Stimulated activated CD4-positive, alpha-beta T cell treated with anti-CD3 and anti-CD28 coated beads, Interleukin-15, amount 100 ng/mL, for 24 hours (primary cell): ENCODE data around the gene DDX1.

ENCODE experiments used
- DNase-seq: peaks from one replicate; pipeline ENCODE4 v3.0.0-alpha.2; 2020

DDX1 gene

GRCh38 chr2:15563227-15564100 lies 28.2 kb upstream of the DDX1 start:
- no peak for DNase-seq

DNA sequence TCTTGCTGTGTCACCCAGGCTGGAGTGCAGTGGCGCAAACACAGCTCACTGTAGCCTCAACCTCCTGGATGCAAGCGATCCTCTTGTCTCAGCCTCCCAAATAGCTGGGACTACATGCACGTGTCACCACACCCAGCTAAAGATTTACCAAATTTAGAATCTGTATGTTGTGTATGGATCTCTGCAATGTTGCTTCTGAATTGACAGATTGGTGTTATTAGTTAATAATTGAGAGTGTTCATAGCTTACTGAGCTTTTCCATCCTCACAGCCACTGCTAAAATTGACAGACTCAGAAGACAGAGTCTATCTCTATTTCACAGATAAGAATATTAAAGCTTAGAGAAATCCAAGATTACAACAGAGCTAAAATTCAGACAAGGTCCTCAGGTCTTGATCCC lies 26.3 kb upstream of the DDX1 start:
- no peak for DNase-seq

DNA sequence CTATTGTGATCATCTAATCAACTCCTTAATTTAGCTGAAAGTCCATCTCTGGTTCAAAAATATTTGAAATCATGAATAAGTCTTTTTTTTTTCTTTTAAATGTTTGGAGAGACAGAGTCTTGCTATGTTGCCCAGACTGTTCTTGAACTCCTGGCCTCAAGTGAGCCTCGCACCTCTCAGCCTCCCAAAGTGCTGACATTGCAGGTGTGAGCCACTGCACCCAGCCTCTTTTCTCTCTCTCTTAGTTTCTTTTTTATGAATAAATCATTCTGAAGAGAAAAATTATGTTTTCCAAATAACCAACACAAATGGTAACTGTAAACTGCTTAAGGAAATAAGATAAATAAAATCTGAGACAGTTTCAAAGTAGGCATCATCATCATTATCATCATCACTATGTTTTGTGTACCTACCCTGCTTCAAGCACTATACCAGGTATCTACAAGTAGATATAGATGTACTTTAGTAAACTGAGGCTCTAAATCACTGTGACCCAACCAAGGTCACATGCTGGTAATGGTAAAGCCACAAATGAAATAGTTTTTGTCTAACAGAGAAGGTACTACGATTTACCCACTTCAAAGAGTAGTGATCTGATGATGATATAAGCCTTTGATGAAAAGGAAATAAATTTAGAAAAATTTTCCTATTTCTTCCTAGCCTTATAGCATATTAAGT lies 25.5 kb upstream of the DDX1 start:
- DNase-seq: no peak

GRCh38 chr2:15566912-15567311 lies 24.8 kb upstream of the DDX1 start:
- no peak for DNase-seq

- no peak for DNase-seq
These were observed 22.8 kb upstream of the DDX1 start for GRCh38 chr2:15568874-15569273.

DNA sequence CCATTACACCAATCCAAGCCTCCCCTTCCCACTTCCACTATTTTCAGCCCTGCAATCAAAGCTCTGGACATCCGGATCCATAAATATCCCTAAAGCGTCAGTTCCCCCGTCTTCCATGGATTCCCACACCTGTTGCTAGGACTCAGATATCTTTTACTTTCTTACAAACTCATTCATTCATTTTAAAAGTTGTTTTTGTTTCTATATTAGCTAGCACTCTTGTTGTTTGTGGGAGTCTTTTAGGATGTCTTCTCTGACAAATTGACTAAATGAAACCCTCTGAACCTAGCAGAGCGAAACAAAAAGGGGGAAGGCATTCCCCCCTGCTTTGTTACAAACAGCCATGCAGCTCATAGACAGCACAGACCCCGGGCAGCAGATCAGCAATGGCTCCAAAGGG lies 21.6 kb upstream of the DDX1 start:
- no peak for DNase-seq

- no peak for DNase-seq
These were observed 19.9 kb upstream of the DDX1 start for GRCh38 chr2:15571729-15572128.

- DNase-seq: peak; percentile 94
These were observed 14.5 kb upstream of the DDX1 start for GRCh38 chr2:15577071-15577735.

GRCh38 chr2:15579641-15580040 lies 12.0 kb upstream of the DDX1 start:
- no peak for DNase-seq

DNA sequence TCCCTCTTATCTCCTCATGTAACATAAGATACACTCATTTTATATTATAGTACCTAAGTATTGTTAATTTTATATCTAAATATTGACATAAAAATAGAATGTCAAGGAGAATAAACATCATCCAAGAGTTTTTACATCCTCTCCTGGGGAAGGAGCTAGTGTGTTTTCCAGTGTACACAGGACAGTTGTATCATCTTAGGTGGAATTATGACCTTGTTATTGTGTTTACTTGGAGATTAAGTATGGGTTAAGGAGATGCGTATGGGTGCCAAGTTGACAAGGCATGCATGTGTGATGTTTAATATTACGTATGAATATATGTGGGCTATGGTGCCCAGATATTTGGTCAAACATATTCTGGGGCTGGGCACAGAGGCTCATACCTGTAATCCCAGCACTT lies 11.2 kb upstream of the DDX1 start:
- DNase-seq: no peak

- DNase-seq: no peak
These were observed 8.8 kb upstream of the DDX1 start for GRCh38 chr2:15582710-15583357.

DNA sequence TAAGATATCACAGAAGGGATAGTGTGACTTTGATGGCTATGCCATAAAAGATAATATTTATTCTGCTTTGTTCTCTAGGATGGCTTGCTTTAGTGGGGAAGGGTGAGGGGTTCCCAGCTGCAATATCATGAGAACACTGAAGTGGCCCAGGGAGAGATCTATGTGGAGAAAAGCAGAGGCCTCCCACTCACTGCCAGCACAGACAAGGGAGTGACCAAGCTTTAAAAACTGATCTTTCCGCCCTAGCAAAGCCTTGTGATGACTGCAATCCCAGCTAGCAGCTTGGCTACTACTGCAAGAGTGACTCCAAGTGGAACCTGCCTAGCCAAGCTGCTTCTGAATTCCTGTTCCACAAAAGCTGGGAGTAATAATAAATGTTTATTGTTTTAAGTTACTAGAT lies 7.8 kb upstream of the DDX1 start:
- DNase-seq: no peak

GRCh38 chr2:15584316-15584715 lies 7.4 kb upstream of the DDX1 start:
- no peak for DNase-seq

GRCh38 chr2:15584767-15585469 lies 6.8 kb upstream of the DDX1 start:
- no peak for DNase-seq

DNA sequence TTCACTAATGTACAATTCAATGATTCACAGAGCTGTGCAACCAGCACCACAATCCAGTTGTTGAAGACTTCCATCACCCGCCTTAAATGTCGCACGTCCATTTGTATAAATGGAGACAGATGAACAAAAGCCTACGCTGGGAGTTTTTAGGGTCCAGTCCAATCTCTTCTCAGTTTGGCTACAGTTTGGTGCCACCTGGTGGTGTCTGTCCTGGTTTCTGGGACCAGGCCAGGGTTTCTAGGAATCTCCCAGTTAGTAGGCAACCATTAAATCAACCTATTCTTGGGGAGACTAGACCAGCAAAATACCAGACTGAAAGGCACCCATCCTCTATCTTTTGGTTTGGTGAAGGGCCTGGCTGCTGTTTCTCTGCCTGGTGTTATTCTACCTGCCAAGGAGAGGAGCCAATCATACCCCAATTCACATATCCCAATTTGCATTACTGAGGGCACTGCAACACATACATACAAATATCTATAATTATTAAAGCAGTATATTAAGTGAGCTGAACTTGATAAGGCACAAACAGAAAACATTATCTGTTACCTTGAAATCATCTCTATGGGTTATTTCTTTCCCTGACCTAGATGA lies 3.2 kb upstream of the DDX1 start:
- DNase-seq: peak; percentile 53

DNA sequence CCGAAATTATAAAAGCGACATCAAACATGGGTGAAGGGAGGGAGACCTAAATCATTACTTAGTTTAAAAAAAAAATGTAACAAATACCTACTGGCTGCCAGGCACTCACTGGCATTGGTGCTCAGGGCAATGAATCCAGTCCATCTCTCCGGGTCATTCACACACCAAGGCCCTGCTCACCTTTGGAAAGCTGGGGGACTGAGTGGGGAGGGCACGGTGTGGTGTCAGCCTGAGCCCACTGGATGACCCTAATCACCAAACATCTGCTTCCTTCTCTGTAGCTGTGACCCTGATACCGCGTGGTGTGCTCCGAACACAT lies 336 bp upstream of the DDX1 start:
- DNase-seq: no peak

DNA sequence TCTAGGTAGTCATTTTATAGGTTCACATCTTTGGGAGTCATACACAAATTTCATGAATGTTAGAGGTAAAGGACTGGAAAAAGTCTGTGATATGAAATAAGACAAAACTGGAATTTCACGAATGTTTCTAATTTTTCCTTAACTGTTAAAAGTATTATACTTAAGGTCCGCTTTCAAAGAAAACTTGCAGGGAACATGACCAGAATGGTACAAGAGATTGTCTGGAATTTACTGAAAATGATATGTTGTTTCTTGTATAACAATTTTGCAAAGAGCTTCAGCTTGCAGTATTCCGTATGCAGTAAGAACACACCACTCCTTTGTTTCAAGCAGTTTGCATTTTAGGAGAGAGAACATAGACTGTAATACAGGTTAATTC lies 1.6 kb downstream of the DDX1 start:
- DNase-seq: no peak

- no peak for DNase-seq
These were observed 2.9 kb downstream of the DDX1 start for GRCh38 chr2:15594291-15595256.

- DNase-seq: no peak
These were observed 3.8 kb downstream of the DDX1 start for GRCh38 chr2:15595342-15595905.

GRCh38 chr2:15595936-15596335 lies 4.3 kb downstream of the DDX1 start:
- DNase-seq: no peak

DNA sequence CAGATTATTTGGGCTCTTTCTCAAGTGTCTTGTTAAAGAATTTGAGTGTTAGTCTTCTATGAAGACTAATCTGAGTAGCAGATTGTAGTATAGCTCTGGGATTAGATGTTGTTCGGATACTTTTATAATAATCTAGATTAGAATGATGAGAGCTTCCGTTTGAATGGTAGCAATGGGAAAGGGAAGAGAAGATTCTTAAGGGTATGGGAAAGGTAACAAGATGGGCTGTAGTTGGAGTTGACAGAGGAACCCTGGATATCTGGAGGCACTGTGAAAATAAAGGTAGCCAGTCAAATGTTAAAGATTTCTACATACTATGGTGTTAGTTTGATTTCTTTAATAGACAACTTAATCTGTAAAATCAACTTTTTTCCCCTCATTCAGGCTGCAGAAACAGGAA lies 4.7 kb downstream of the DDX1 start:
- DNase-seq: no peak
